GM18505 (cell line): ENCODE results near the gene FCGR2B.
"Not testable (repeated sequence)": the region's sequence is repeated elsewhere in the genome, so short reads cannot be mapped to it uniquely, and the experiment has no call there.

ENCODE experiments used
- ATAC-seq: cut with Tn5 transposase; IDR thresholded peaks from one replicate; pipeline ENCODE4 v1.9.1; 2021; ENCODE audit not compliant: unreplicated experiment
- POLR2A ChIP-seq: IDR thresholded peaks from 4 replicates; pipeline ENCODE4 v1.6.1; 2011; ENCODE audit warnings: borderline replicate concordance; ENCODE audit not compliant: insufficient read depth, insufficient read length; ENCODE audit errors: extremely low read depth

FCGR2B gene

GRCh38 chr1:161681879-161682278 lies 18.9 kb downstream of the FCGR2B start:
- TF ChIP-seq POLR2A: no peak

GRCh38 chr1:161688946-161689345 lies 26.0 kb downstream of the FCGR2B start:
- TF ChIP-seq POLR2A: no peak
- no peak for ATAC-seq

More at GRCh38 chr1:161681879-161682278, 18.9 kb downstream of the FCGR2B start:
- no peak for ATAC-seq

- TF ChIP-seq POLR2A: no peak
- ATAC-seq: no peak
Observed at GRCh38 chr1:161691846-161692245, 28.9 kb downstream of the FCGR2B start.

- ATAC-seq: not testable (repeated sequence)
Observed at GRCh38 chr1:161693020-161693712, 30.2 kb downstream of the FCGR2B start.

- not testable (repeated sequence) for ATAC-seq
Observed at GRCh38 chr1:161698302-161698701, 35.4 kb downstream of the FCGR2B start.

GRCh38 chr1:161702250-161702649 lies 39.3 kb downstream of the FCGR2B start:
- no peak for TF ChIP-seq POLR2A
- ATAC-seq: no peak

GRCh38 chr1:161705537-161705936 lies 42.6 kb downstream of the FCGR2B start:
- ATAC-seq: peak; percentile 40
- no peak for TF ChIP-seq POLR2A

GRCh38 chr1:161706113-161706481 lies 43.2 kb downstream of the FCGR2B start:
- no peak for TF ChIP-seq POLR2A
- ATAC-seq: no peak

- peak; percentile 88 for TF ChIP-seq POLR2A
- ATAC-seq: peak; percentile 67
Observed at GRCh38 chr1:161706482-161707347, 43.8 kb downstream of the FCGR2B start, which contains the start of gene FCRLA. Gene FCRLA (plus strand): TSS chr1:161707229. CDS start chr1:161707265, 36 bp downstream.

GRCh38 chr1:161707503-161707902 lies 44.6 kb downstream of the FCGR2B start:
- no peak for TF ChIP-seq POLR2A
- ATAC-seq: no peak

- no peak for TF ChIP-seq POLR2A
- ATAC-seq: no peak
Observed at GRCh38 chr1:161709373-161709772, 46.4 kb downstream of the FCGR2B start.

GRCh38 chr1:161710560-161710959 lies 47.6 kb downstream of the FCGR2B start:
- ATAC-seq: no peak
- TF ChIP-seq POLR2A: no peak

- ATAC-seq: peak; percentile 55
- TF ChIP-seq POLR2A: no peak
Observed at GRCh38 chr1:161718559-161719324, 55.8 kb downstream of the FCGR2B start.

GRCh38 chr1:161719325-161719611 lies 56.3 kb downstream of the FCGR2B start:
- no peak for TF ChIP-seq POLR2A
- ATAC-seq: peak; percentile 29
